AG04450 (cell line): Measurements from ENCODE around the gene FSCN2. TPM values are rescaled to one million over a fixed set of nuclear protein-coding genes. Genes with fewer than 3 reads are reported as not detected.

ENCODE experiments used
- CTCF ChIA-PET: fragments of 300-600, 350-600 bp; formaldehyde crosslinking; extraction: SDS; loops from one replicate; lab custom pipeline; 2022; ENCODE audit warnings: antibody characterized with exemption, inconsistent platforms; lab: Charles Lee
- POLR2A ChIA-PET: fragments of 350-600 bp; formaldehyde crosslinking; extraction: SDS; loops from one replicate; lab custom pipeline; 2021; ENCODE audit warnings: antibody characterized with exemption, inconsistent platforms; lab: Yijun Ruan, JAX
- DNase-seq: peaks from one replicate; pipeline ENCODE4 v3.0.0-alpha.2; 2011; ENCODE audit warnings: low read depth, low spot score
- H3K27ac ChIP-seq: one replicate; pipeline ENCODE4 v1.5.1; 2012; ENCODE audit warnings: low read depth, low read length, control low read depth
- H3K27me3 ChIP-seq: one replicate; pipeline ENCODE4 v1.6.0; 2012; ENCODE audit warnings: low read length; ENCODE audit not compliant: control insufficient read depth, insufficient read depth
- H3K4me3 ChIP-seq: 2 replicates; pipeline ENCODE4 v1.5.1; 2011; ENCODE audit warnings: mild to moderate bottlenecking, low read depth, low read length, control low read depth
- H3K9me3 ChIP-seq: 2 replicates; pipeline ENCODE4 v1.5.1; 2012; ENCODE audit warnings: low read length; ENCODE audit not compliant: control insufficient read depth, insufficient read depth
- CTCF ChIP-seq: IDR thresholded peaks from 2 replicates; pipeline ENCODE4 v1.5.1; 2011; ENCODE audit warnings: low read depth, low read length, control low read depth, inconsistent platforms
- polyA plus RNA-seq: library from polyadenylated mRNA; depleted of rRNA; stranded (reverse); fragments of >200 nt; gene quantifications from 2 replicates; pipeline ENCODE4 v1.2.3, GENCODE V29; 2011

Gene FSCN2
- polyA plus RNA-seq, 1 experiment: 0.26 TPM

- DNase-seq: no peak
- POLR2A ChIA-PET: interaction anchor here (0.5 to 0.9 kb wide), 3 partner anchors 117 to 1248 kb away, joined by 3 to 4 read pairs (median 4); partner anchors contain the start of gene BAHCC1
- Histone ChIP-seq H3K9me3 (no peaks in the 10 kb centered on the region; the same call in 1 of the 2 replicates), H3K4me3 (peak overlapping the region; percentile 83), H3K27ac (peak overlapping the region; percentile 98), H3K27me3 (no peaks in the 10 kb centered on the region)
- TF ChIP-seq CTCF: no peak
- CTCF ChIA-PET: interaction anchor here (0.5 kb wide), 1 partner anchor 16 kb away, joined by 9 read pairs; no protein-coding TSS in a partner anchor
Measured at GRCh38 chr17:81514739-81515529, 13.2 kb upstream of the FSCN2 start.

GRCh38 chr17:81515530-81516041 is 12.6 kb upstream of the FSCN2 start:
- H3K27ac ChIP-seq: peak overlapping the region; percentile 97
- no peak for DNase-seq
- ChIA-PET POLR2A (interaction anchor here (0.5 to 1.4 kb wide), 5 partner anchors 8 to 1249 kb away, joined by 3 to 14 read pairs (median 4); partner anchors contain the start of genes BAHCC1 and FSCN2), CTCF (interaction anchor here (0.5 kb wide), 1 partner anchor 17 kb away, joined by 9 read pairs; no protein-coding TSS in a partner anchor)
- H3K4me3 ChIP-seq: peak overlapping the region; percentile 83
- H3K27me3 ChIP-seq: no peaks in the 10 kb centered on the region
- TF ChIP-seq CTCF: no peak
- H3K9me3 ChIP-seq: no peaks in the 10 kb centered on the region; the same call in 1 of the 2 replicates

GRCh38 chr17:81516439-81516838 is 11.7 kb upstream of the FSCN2 start:
- ChIA-PET CTCF (no interaction called here), POLR2A (interaction anchor here (0.8 to 1.4 kb wide), 2 partner anchors 9 to 12 kb away, joined by 4 to 14 read pairs; partner anchors contain the start of gene FSCN2)
- H3K27me3 ChIP-seq: no peaks in the 10 kb centered on the region
- DNase-seq: no peak
- no peaks in the 10 kb centered on the region; the same call in 1 of the 2 replicates for H3K9me3 ChIP-seq
- H3K27ac ChIP-seq: no peak overlapping the region
- peak overlapping the region; percentile 83 for H3K4me3 ChIP-seq
- no peak for TF ChIP-seq CTCF

GRCh38 chr17:81517009-81517338 is 11.2 kb upstream of the FSCN2 start:
- no peak for DNase-seq
- Histone ChIP-seq H3K27me3 (no peaks in the 10 kb centered on the region), H3K4me3 (peak overlapping the region; percentile 83), H3K9me3 (no peaks in the 10 kb centered on the region; the same call in 1 of the 2 replicates), H3K27ac (no peak overlapping the region)
- CTCF ChIA-PET: no interaction called here
- TF ChIP-seq CTCF: no peak
- POLR2A ChIA-PET: interaction anchor here (1.4 kb wide), 1 partner anchor 9 kb away, joined by 14 read pairs; no protein-coding TSS in a partner anchor
